Testis (tissue), 2 donors: ENCODE measurements around the gene GNB5.

Source experiments
- POLR2A ChIP-seq: fragments of 450-650 bp; IDR thresholded peaks from one replicate; pipeline ENCODE4 v1.6.1; 2017; ENCODE audit warnings: antibody characterized with exemption, mild to moderate bottlenecking, moderate library complexity
- TF ChIP-seq, protein P1 (sequence below), 3 experiments: fragments of 450-650 bp in 2 of 3; fragments of 200-600 bp in 1 of 3; sonication (generic) in 1 of 3; IDR thresholded peaks; one replicate each; pipeline ENCODE4 v1.5.1; 2016 to 2019; ENCODE audit warnings: antibody characterized with exemption in 3 of 3, mild to moderate bottlenecking in 2 of 3, moderate library complexity in 1 of 3

DNA sequence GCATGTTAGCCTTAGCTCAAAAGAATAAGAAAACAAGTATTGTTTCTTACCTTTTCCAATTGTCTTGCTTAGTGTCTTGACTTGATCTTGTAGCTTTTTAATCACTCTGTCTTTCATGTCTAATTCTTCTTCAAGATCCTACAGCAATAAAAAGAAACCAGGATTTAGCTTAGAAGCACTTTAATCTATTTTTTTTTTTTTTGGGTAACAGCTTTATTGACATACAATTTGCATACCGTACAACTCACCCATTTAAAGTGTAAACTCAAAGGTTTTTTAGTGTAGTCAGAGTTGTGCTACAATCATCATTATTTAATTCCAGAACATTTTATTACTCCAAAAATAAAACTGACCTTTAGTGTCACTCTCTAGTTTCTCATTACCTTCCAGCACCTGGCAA is 23.4 kb upstream of the GNB5 start:
- TF ChIP-seq, protein P1, sequence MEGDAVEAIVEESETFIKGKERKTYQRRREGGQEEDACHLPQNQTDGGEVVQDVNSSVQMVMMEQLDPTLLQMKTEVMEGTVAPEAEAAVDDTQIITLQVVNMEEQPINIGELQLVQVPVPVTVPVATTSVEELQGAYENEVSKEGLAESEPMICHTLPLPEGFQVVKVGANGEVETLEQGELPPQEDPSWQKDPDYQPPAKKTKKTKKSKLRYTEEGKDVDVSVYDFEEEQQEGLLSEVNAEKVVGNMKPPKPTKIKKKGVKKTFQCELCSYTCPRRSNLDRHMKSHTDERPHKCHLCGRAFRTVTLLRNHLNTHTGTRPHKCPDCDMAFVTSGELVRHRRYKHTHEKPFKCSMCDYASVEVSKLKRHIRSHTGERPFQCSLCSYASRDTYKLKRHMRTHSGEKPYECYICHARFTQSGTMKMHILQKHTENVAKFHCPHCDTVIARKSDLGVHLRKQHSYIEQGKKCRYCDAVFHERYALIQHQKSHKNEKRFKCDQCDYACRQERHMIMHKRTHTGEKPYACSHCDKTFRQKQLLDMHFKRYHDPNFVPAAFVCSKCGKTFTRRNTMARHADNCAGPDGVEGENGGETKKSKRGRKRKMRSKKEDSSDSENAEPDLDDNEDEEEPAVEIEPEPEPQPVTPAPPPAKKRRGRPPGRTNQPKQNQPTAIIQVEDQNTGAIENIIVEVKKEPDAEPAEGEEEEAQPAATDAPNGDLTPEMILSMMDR (IDR thresholded peaks at IDR 0.05): no peak
- TF ChIP-seq POLR2A: no peak
